CD4-positive, alpha-beta T cell treated with Interleukin-1 beta for 1 hour (primary cell): Measurements from ENCODE around the gene PCDHGA3.
A peak's percentile ranks its signal among the peaks of the same experiment; 100 is the strongest.
"Not testable (repeated sequence)": the region's sequence is repeated elsewhere in the genome, so short reads cannot be mapped to it uniquely, and the experiment has no call there.

Source experiments
- DNase-seq, 2 donors: peaks; one replicate each; pipeline ENCODE4 v3.0.0-alpha.2; 2020 to 2022

PCDHGA3 gene

GRCh38 chr5:141343242-141343952 lies at the start of gene PCDHGA3:
Gene PCDHGA3 (plus strand): TSS chr5:141343829. CDS start chr5:141344034, 205 bp downstream.
- no peak for DNase-seq

- no peak for DNase-seq
Measured at GRCh38 chr5:141298376-141298775, 45.3 kb upstream of the PCDHGA3 start.

DNA sequence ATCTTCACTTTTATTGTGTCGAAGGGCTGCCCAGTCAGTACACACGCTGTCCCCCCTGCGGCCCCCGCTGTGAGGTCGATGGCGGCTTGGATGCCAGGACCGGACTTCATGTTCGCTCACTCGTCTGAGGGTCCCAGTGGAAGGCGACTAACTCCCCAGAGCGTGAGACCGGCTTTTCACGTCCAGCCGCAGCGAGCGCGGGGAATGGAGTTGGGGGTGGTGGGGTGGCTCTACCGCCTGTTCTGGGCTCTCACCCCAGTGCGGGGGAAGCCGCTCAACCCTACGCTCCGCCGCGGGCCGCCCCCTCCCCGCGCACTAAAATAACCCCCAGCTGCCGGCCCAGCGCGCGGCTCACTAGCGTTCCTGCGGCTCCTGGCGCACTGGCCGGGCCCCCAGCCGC lies 39.9 kb upstream of the PCDHGA3 start, which contains the start of gene SLC25A2:
Gene SLC25A2 (minus strand): TSS at position 294 of the 400 bp plus-strand sequence. CDS start 184 bp downstream, at position 110.
- DNase-seq: no peak

DNA sequence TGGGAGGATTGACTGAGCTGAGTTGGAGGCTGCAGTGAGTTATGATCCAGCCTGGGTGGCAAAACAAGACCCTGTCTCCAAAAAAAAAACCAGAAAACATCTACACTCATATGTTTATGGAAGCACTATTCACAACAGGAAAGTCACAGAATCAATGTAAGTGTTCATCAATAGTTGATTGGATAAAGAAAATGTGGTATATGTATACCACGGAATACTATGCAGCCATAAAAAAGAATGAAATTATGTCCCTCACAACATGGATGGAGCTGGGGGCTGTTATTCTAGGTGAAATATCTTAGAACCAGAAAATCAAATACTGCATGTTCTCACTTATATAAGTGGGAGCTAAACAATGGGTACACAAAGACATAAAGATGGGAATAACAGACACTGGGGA lies 37.0 kb upstream of the PCDHGA3 start:
- DNase-seq: no peak

DNA sequence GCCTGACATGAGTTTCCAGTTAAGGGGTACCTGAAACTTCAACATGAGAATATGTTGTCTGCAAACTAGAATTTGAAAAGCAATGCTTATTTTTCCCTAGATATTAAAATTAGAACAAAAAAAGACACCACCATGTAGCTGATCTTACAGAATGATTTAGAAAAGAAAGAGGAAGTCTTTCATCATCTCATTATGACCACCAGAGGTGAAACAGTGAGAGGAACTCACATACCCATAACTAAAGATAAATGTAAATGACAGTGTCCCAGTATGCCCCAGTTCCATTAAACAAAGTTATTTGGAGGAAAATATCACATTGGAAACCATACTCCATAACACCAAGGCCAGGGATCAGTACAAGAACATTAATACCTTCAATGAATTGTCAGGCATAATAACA lies 29.9 kb upstream of the PCDHGA3 start:
- no peak for DNase-seq

DNA sequence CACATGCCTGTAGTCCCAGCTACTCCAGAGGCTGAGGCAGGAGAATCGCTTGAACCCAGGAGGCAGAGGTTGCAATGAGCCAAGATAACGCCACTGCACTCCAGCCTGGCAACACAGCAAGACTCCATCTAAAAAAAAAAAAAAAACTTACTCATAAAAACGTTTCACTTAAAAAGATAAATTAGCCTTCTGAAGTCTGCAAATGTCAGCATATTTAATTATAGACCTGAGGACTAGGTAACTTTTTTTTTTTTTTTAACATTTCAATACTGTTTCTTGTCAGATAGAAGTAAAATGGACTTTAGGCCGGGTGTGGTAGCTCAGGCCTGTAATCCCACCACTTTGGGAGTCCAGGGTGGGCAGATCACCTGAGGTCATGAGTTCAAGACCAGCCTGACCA lies 26.7 kb upstream of the PCDHGA3 start:
- DNase-seq: not testable (repeated sequence)

DNA sequence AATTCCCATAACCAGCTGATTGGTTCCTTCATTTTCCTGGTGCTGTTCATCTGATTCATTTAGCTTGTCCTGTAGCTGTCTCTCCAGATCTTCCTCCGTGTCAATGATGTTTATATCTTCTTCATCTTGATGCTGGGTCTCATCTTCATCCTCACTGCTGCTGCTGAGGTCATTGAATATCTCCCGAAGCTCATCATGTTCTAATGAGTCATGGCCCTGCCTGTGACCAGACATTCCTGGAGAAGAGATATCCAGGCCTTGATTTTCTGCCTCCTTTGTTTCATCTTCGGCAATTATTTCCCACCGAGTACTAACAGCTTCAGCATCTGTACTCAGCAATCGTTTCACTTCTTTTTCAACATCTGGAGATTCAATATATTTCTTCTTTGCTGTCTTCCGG lies 24.4 kb upstream of the PCDHGA3 start:
- no peak for DNase-seq

- no peak for DNase-seq
Measured at GRCh38 chr5:141319699-141320098, 23.9 kb upstream of the PCDHGA3 start.

DNA sequence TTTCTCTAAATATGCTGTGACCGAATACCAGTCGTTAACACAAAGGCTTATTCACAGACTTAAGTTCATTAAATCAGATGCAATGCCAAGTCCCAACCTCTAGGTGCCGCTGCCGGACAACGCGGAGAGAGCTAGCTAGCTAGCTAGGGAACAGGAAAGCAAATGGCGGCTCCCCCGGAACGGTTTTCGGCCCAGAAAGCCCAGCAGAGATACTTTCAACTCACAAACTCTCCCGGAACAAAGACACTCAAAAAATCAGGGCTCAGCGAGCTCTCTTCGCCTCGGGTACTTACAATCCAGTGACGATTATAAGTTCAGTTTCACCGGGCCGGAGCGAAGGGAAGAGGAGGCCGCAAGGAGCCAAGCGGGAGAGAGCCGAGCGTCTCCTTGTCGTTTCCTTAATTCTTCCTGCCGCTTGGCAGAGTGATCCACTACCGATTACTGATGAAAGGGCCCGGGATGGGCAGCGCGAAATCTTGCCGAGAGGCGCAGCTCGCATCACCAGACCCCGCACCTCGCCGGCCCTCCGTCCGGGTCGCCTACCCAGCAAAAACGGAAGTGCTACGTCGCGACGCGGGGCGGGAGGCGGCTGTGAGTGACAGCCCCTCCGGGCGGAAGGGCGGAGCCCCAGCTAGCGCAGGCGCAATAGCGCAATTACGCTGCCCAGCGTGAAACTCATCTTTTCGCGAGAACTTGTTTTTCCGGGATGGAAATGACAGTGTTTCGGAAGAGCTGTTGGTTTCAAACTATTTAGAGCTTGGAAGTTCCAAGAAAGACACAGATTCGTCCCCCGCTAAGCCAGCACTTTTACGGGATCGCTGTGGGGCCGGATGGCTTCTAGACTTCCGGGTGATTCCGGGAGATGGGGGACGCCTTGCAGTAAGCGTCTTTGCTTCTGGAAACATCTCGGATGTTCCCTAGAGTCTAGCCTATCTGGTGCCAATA lies 23.1 kb upstream of the PCDHGA3 start, which contains the start of gene TAF7:
Gene TAF7 (minus strand): TSS at position 560 of the 945 bp plus-strand sequence. CDS start 740 bp downstream, outside the sequence.
- peak; percentile 94 for DNase-seq

- DNase-seq: no peak
Measured at GRCh38 chr5:141322261-141322660, 21.4 kb upstream of the PCDHGA3 start.

- DNase-seq: peak; percentile 72 to 73
Measured at GRCh38 chr5:141326088-141326854, 17.4 kb upstream of the PCDHGA3 start.

GRCh38 chr5:141328231-141328630 lies 15.4 kb upstream of the PCDHGA3 start:
- no peak for DNase-seq

DNA sequence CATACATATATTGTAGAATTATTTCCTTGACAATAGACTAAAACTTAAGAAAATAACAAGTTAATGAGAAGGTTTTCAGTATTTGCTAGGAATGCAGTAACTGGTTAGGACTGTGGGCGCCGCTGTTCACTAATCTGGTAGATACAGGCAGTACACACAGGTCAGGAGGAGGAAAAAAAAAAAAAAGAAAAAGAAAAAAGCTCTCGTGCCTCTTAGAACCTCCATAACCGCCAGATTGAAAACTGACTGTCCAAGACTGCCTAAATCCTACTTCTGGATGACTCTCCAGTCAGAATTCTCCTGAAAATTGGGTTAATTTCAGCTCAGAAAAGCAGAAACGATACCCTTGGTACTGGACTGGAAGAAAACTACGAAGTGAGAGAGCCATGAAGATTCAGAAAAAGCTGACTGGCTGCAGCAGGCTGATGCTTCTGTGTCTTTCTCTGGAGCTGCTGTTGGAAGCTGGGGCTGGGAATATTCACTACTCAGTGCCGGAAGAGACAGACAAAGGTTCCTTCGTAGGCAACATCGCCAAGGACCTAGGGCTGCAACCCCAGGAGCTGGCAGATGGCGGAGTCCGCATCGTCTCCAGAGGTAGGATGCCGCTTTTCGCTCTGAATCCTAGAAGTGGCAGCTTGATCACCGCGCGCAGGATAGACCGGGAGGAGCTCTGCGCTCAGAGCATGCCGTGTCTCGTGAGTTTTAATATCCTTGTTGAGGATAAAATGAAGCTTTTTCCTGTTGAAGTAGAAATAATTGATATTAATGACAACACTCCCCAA lies 13.1 kb upstream of the PCDHGA3 start, which contains the start of gene PCDHGA1:
Gene PCDHGA1 (plus strand): TSS at position 216 of the 782 bp plus-strand sequence.
- peak; percentile 16 to 31 for DNase-seq

- DNase-seq: not testable (repeated sequence)
Measured at GRCh38 chr5:141332571-141332970, 11.1 kb upstream of the PCDHGA3 start.

DNA sequence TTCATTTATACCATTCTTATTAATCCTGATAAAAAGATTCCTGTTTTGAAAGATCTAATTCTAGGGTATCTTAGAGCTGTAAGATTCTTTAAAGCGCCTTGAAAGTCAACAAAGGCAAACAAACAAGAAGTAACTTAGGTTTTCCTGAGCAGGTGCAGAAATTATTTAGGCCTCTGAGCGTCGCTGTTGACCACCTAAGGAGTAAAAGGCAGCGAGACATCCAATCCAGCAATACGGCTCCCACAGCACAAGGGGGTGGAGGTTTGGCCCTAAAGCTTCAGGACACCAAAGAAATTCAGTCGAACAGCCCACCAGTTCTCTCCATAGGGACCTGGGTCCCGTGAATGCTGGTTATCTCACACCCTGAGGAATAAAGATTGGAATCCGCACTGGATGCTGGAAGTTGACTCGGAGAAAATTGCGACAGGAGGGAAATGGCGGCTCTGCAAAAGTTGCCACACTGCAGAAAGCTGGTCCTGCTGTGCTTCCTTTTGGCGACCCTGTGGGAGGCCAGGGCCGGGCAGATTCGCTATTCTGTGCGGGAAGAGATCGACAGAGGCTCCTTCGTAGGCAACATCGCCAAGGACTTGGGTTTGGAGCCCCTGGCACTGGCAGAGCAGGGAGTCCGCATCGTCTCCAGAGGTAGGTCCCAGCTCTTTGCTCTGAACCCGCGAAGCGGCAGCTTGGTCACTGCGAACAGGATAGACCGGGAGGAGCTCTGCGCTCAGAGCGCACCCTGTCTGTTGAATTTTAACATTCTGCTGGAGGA lies 4.9 kb upstream of the PCDHGA3 start, which contains the start of gene PCDHGA2:
Gene PCDHGA2 (plus strand): TSS at position 223 of the 769 bp plus-strand sequence.
- DNase-seq: no peak

DNA sequence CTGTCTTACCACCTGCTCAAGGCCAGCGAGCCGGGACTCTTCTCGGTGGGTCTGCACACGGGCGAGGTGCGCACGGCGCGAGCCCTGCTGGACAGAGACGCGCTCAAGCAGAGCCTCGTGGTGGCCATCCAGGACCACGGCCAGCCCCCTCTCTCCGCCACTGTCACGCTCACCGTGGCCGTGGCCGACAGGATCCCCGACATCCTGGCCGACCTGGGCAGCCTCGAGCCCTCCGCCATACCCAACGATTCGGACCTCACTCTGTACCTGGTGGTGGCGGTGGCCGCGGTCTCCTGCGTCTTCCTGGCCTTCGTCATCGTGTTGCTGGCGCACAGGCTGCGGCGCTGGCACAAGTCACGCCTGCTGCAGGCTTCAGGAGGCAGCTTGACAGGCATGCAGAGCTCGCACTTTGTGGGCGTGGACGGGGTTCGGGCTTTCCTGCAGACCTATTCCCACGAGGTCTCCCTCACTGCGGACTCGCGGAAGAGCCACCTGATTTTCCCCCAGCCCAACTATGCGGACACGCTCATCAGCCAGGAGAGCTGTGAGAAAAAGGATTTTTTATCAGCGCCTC lies 2.8 kb upstream of the PCDHGA3 start:
- DNase-seq: not testable (repeated sequence)

GRCh38 chr5:141342773-141343172 lies 856 bp upstream of the PCDHGA3 start:
- DNase-seq: no peak

GRCh38 chr5:141343953-141344463 lies 379 bp downstream of the PCDHGA3 start:
- DNase-seq: no peak

DNA sequence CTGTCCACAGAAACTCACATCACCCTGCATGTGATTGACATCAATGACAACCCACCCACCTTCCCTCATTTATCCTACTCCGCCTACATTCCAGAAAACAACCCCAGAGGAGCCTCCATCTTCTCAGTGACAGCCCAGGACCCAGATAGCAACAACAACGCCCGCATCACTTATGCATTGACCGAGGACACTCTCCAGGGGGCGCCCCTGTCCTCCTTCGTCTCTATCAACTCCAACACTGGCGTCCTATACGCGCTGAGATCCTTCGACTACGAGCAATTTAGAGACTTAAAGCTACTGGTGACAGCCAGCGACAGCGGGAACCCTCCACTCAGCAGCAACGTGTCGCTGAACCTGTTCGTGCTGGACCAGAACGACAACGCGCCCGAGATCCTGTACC lies 1.7 kb downstream of the PCDHGA3 start:
- DNase-seq: no peak

DNA sequence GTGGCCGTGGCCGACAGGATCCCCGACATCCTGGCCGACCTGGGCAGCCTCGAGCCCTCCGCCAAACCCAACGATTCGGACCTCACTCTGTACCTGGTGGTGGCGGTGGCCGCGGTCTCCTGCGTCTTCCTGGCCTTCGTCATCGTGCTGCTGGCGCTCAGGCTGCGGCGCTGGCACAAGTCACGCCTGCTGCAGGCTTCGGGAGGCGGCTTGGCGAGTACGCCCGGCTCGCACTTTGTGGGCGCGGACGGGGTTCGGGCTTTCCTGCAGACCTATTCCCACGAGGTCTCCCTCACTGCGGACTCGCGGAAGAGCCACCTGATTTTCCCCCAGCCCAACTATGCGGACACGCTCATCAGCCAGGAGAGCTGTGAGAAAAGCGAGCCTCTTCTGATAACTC lies 2.4 kb downstream of the PCDHGA3 start:
- not testable (repeated sequence) for DNase-seq
